K562 treated with DMSO at 1 percent for 48 hours (cell line): ENCODE results near the gene L3MBTL3. TPM values are rescaled to one million over a fixed set of nuclear protein-coding genes. Genes with fewer than 3 reads are reported as not detected.

Experiments
- total RNA-seq: library from RNA; unstranded; fragments of 300-600 nt; gene quantifications from 2 replicates; pipeline ENCODE4 v1.2.3, GENCODE V29; 2022; ENCODE audit warnings: low replicate concordance; ENCODE audit errors: extremely low read depth

L3MBTL3 gene
- total RNA-seq = not detected in 2 replicates

DNA sequence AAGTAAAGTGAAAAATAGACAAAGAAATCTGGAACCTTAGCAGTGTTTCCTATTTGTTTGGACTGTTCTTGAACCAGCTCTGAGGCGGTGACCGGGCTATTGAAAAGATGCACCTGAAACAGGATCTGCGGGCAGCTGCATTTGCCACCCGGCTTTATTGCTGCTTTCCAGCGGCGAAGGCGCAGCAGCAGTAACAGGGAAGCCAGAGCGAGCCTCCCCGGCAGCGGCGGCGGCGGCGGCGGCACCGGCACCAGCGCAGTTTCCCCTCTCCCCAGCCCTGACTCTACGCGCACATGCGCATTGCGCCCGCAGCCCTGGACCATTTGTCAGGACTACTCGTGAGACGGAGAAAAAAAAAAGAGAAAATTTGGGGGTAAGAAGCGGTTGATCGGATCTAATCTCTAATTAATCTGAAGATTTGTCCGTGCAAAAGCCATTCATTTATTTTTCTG lies at the start of gene L3MBTL3:
TSS of gene L3MBTL3 (plus strand) at position 290 of the 452 bp plus-strand sequence. CDS start 24,119 bp downstream, outside the sequence.

Other genes starting within 250 kb of the L3MBTL3 start
- gene TMEM244, start 157.3 kb upstream of the L3MBTL3 start, total RNA-seq = not detected in 2 replicates
- not detected in 2 replicates for gene SAMD3, start 204.4 kb downstream of the L3MBTL3 start, total RNA-seq